GM12872 (cell line): Measurements from ENCODE around the gene MARCHF11.

ENCODE experiments used
- CTCF ChIP-seq: IDR thresholded peaks from 3 replicates; pipeline ENCODE4 v1.5.1; 2011; ENCODE audit warnings: low read depth, mild to moderate bottlenecking, low read length, moderate library complexity; ENCODE audit not compliant: insufficient read depth

MARCHF11 gene

GRCh38 chr5:16104961-16105360 is 74.6 kb downstream of the MARCHF11 start:
- no peak for TF ChIP-seq CTCF

GRCh38 chr5:16095612-16096011 is 84.0 kb downstream of the MARCHF11 start:
- TF ChIP-seq CTCF: no peak

GRCh38 chr5:16090270-16090669 is 89.3 kb downstream of the MARCHF11 start:
- TF ChIP-seq CTCF: no peak

- TF ChIP-seq CTCF: no peak
Observed at GRCh38 chr5:16082982-16083381, 96.6 kb downstream of the MARCHF11 start.

GRCh38 chr5:16082053-16082452 is 97.5 kb downstream of the MARCHF11 start:
- TF ChIP-seq CTCF: no peak

GRCh38 chr5:16081376-16081955 is 98.1 kb downstream of the MARCHF11 start:
- no peak for TF ChIP-seq CTCF

- TF ChIP-seq CTCF: no peak
Observed at GRCh38 chr5:16076657-16077056, 102.9 kb downstream of the MARCHF11 start.

GRCh38 chr5:16074358-16074757 is 105.2 kb downstream of the MARCHF11 start:
- no peak for TF ChIP-seq CTCF
